ENCODE results near the gene WNT7A.
"Not testable (repeated sequence)": the region's sequence is repeated elsewhere in the genome, so short reads cannot be mapped to it uniquely, and the experiment has no call there.

WNT7A gene

GRCh38 chr3:13865106-13865505 is 14.8 kb downstream of the WNT7A start:
- DNase-seq = no peak

GRCh38 chr3:13863965-13864595 is 15.8 kb downstream of the WNT7A start:
- DNase-seq = no peak

GRCh38 chr3:13863382-13863952 is 16.4 kb downstream of the WNT7A start:
- DNase-seq = no peak

- no peak for DNase-seq
Observed at GRCh38 chr3:13861461-13861860, 18.4 kb downstream of the WNT7A start.

- DNase-seq = no peak
Observed at GRCh38 chr3:13860001-13860400, 19.9 kb downstream of the WNT7A start.

GRCh38 chr3:13858768-13859520 is 20.9 kb downstream of the WNT7A start:
- no peak for DNase-seq

- DNase-seq = no peak
Observed at GRCh38 chr3:13857702-13858380, 22.0 kb downstream of the WNT7A start.

GRCh38 chr3:13856628-13857027 is 23.2 kb downstream of the WNT7A start:
- DNase-seq = not testable (repeated sequence)

- no peak for DNase-seq
Observed at GRCh38 chr3:13856006-13856405, 23.9 kb downstream of the WNT7A start.

- no peak for DNase-seq
Observed at GRCh38 chr3:13854492-13854891, 25.4 kb downstream of the WNT7A start.

- DNase-seq = no peak
Observed at GRCh38 chr3:13853978-13854296, 25.9 kb downstream of the WNT7A start.

- no peak for DNase-seq
Observed at GRCh38 chr3:13853256-13853977, 26.5 kb downstream of the WNT7A start.

- no peak for DNase-seq
Observed at GRCh38 chr3:13852638-13853009, 27.2 kb downstream of the WNT7A start.

GRCh38 chr3:13851997-13852637 is 27.8 kb downstream of the WNT7A start:
- no peak for DNase-seq

GRCh38 chr3:13851091-13851849 is 28.6 kb downstream of the WNT7A start:
- DNase-seq = no peak

GRCh38 chr3:13850161-13850945 is 29.5 kb downstream of the WNT7A start:
- no peak for DNase-seq

GRCh38 chr3:13849018-13849417 is 30.9 kb downstream of the WNT7A start:
- DNase-seq = no peak

GRCh38 chr3:13846716-13847570 is 32.9 kb downstream of the WNT7A start:
- no peak for DNase-seq

GRCh38 chr3:13846238-13846637 is 33.6 kb downstream of the WNT7A start:
- DNase-seq = no peak

GRCh38 chr3:13845806-13846205 is 34.1 kb downstream of the WNT7A start:
- no peak for DNase-seq
